GM12874 (cell line): ENCODE results near the gene LRRC27.

Experiments used
- CTCF ChIP-seq: IDR thresholded peaks from 2 replicates; pipeline ENCODE4 v1.5.1; 2011; ENCODE audit warnings: low read depth, mild to moderate bottlenecking, control low read depth, low read length, moderate library complexity; ENCODE audit not compliant: insufficient read depth

Gene LRRC27

GRCh38 chr10:132331601-132332432, at the start of gene LRRC27:
LRRC27 (plus strand) TSS chr10:132332193; CDS start chr10:132333525, 1,332 bp downstream.
- TF ChIP-seq CTCF = no peak

- no peak for TF ChIP-seq CTCF
These were observed 49.1 kb upstream of the LRRC27 start for GRCh38 chr10:132282667-132283603.

GRCh38 chr10:132283604-132284382, 48.2 kb upstream of the LRRC27 start:
- TF ChIP-seq CTCF = no peak

- TF ChIP-seq CTCF = no peak
These were observed 42.6 kb upstream of the LRRC27 start for GRCh38 chr10:132289439-132289838.

- TF ChIP-seq CTCF = no peak
These were observed 41.4 kb upstream of the LRRC27 start for GRCh38 chr10:132290631-132291030.

GRCh38 chr10:132291826-132292225, 40.2 kb upstream of the LRRC27 start:
- TF ChIP-seq CTCF = no peak
